NCI-H2227 treated with DMSO at 0.1 percent for 48 hours (cell line): ENCODE results near the gene PARD6G.
"Not testable (repeated sequence)": the region's sequence is repeated elsewhere in the genome, so short reads cannot be mapped to it uniquely, and the experiment has no call there.

ENCODE experiments used
- DNase-seq: peaks from one replicate; lab custom pipeline; 2025; lab: John Stamatoyannopoulos, UW

PARD6G gene

GRCh38 chr18:80241919-80242777 lies 5.2 kb downstream of the PARD6G start:
- DNase-seq = no peak

GRCh38 chr18:80239830-80240229 lies 7.5 kb downstream of the PARD6G start:
- DNase-seq = no peak

GRCh38 chr18:80238651-80239260 lies 8.6 kb downstream of the PARD6G start:
- DNase-seq = no peak

GRCh38 chr18:80237519-80237918 lies 9.8 kb downstream of the PARD6G start:
- DNase-seq = not testable (repeated sequence)

- no peak for DNase-seq
These were observed 12.9 kb downstream of the PARD6G start for GRCh38 chr18:80234398-80234797.

GRCh38 chr18:80233899-80234298 lies 13.4 kb downstream of the PARD6G start:
- no peak for DNase-seq

- DNase-seq = no peak
These were observed 14.0 kb downstream of the PARD6G start for GRCh38 chr18:80233201-80233835.

- DNase-seq = no peak
These were observed 14.6 kb downstream of the PARD6G start for GRCh38 chr18:80232710-80233109.

- DNase-seq = no peak
These were observed 15.3 kb downstream of the PARD6G start for GRCh38 chr18:80232030-80232429.

GRCh38 chr18:80231616-80232015 lies 15.7 kb downstream of the PARD6G start:
- no peak for DNase-seq

- DNase-seq = no peak
These were observed 16.2 kb downstream of the PARD6G start for GRCh38 chr18:80231151-80231550.

- DNase-seq = no peak
These were observed 17.3 kb downstream of the PARD6G start for GRCh38 chr18:80229766-80230745.

GRCh38 chr18:80229363-80229762 lies 18.0 kb downstream of the PARD6G start:
- DNase-seq = no peak

GRCh38 chr18:80228051-80228848 lies 19.1 kb downstream of the PARD6G start:
- DNase-seq = no peak

GRCh38 chr18:80227472-80227871 lies 19.8 kb downstream of the PARD6G start:
- no peak for DNase-seq

- no peak for DNase-seq
These were observed 21.6 kb downstream of the PARD6G start for GRCh38 chr18:80225685-80226084.

- DNase-seq = no peak
These were observed 23.6 kb downstream of the PARD6G start for GRCh38 chr18:80223581-80224148.

- DNase-seq = not testable (repeated sequence)
These were observed 27.8 kb downstream of the PARD6G start for GRCh38 chr18:80219488-80219887.

GRCh38 chr18:80218341-80219227 lies 28.7 kb downstream of the PARD6G start:
- DNase-seq = no peak

- no peak for DNase-seq
These were observed 34.1 kb downstream of the PARD6G start for GRCh38 chr18:80213182-80213581.
